GM21825 (cell line): Measurements from ENCODE around the gene SPTB.

Experiments used
- ATAC-seq: cut with Tn5 transposase; IDR thresholded peaks from one replicate; pipeline ENCODE4 v1.9.1; 2021; ENCODE audit warnings: mild to moderate bottlenecking, moderate library complexity; ENCODE audit not compliant: unreplicated experiment

SPTB gene

DNA sequence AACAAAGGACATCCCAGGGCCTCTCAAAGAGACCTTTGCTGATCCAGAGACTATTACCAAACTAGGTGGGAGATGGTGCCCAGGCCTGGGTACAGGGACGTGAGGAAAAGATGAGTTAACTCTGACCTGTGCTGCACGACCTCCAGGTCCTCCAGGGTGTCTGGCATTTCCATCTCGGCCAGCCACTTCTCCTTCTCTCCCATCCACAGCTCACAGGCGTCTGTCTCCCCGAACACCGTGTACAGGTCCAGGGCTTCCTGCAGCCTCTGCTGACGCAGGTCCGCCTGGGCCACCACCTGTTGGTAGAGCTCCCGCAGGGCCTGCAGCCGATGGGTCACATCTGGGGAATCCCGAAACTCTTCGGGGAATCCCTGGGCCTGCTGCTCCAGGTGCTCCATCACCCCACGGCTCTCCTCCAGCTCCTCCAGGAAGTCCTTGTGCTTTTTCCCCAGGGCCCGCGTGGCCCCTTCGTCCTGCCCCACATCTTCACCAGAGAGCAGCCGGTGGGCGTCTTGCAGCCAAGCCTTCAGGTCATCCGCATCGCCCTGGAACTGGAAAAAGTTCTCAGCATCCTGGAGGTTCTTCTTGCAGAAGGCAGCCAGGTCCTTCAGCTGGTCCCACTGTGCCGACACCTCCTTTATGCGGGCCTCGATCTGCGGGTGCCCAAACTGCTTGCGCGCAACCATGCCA is 86.7 kb downstream of the SPTB start:
- ATAC-seq = no peak

DNA sequence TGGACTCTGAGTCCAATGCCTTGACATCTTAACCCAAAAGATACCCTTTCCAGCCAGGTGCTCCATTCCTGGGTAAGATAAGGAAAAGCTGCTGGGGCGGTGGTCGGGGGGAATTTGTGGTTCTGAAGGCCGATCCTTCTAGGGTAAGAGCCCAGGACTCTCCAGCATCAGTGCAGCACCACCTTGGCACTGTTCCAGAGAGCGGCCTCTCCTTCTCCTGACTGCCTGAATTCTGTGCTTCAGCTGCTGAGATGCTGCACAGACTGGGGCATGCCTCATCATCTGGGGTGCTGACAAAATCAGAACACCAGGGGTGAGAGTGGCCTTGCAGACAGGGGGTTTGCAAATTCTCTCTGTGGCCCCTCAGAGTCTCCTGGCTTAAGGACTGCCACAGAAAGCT is 87.5 kb downstream of the SPTB start:
- no peak for ATAC-seq

DNA sequence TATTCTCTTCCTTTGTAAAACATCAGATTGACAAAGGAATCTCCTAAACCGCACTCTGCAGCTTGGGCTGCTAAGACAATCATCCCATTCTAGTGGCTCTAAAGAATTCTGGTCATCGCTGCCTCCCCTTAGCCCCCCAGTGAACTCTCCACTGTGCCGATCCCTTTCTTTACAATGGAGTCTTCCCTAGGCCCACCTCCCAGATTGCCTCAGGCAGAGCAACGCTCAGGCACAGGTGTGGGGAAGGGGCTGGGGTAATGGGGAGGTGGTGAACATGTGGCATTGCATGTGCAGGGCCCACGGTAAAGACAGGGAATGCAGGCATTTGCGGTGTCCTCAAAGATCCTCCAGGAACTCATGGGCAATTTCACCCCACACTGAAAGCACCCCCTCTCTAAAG is 89.2 kb downstream of the SPTB start:
- no peak for ATAC-seq

DNA sequence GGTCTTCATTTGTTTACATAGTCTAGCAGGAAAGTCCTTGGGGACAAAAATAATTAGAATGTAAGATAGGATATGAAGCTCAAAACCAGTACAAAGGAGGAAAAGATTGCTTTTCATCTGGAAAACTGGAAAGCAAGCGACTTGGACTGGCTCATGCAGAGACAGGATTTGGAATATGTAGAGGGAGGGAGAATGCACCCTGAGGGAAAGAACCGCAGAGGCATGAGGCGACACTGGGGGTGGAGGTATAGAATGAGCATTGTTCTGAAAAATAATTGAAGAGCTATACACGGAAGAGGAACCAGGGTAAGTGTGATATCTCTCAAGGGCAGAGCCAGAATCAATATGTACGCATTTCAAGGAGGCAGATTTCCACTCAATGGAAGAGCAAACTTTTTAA is 90.0 kb downstream of the SPTB start:
- ATAC-seq = no peak

DNA sequence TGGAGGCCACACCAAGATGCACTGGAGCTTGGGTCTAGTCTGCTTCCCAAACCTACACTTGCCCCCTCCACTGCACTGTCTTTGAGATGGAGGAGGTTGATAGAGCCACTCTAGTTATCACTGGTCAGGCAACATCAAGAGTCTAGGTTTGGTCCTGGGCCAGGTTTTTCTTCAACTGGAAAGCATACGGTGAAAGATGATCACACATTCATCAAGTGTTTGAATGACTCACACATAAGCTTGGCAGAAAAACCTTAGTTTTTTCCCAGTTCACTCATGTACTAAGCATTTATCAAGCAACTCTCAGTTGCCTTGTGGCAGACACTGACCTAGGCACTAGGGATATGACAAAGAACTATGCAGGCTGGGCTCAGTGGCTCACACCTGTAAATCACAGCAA is 91.0 kb downstream of the SPTB start:
- no peak for ATAC-seq

DNA sequence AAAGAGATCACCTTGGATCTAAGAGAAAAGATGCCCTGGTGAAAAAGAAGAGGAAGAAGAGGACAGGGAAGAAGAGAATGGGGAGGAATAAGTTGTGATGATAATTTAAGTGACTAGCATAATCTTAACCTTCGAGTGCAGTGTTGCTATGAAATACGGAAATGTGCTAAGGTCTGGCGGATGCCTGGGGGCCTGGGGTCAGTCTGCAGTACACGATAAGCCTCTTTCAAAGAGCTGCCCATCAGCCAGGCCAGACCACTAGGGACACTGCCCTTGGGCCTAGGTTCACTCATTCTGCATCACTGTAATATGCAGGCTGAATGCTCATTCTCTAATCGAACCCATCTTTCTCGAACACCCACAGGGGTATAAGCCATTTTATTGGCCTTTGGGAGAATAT is 92.1 kb downstream of the SPTB start:
- no peak for ATAC-seq

DNA sequence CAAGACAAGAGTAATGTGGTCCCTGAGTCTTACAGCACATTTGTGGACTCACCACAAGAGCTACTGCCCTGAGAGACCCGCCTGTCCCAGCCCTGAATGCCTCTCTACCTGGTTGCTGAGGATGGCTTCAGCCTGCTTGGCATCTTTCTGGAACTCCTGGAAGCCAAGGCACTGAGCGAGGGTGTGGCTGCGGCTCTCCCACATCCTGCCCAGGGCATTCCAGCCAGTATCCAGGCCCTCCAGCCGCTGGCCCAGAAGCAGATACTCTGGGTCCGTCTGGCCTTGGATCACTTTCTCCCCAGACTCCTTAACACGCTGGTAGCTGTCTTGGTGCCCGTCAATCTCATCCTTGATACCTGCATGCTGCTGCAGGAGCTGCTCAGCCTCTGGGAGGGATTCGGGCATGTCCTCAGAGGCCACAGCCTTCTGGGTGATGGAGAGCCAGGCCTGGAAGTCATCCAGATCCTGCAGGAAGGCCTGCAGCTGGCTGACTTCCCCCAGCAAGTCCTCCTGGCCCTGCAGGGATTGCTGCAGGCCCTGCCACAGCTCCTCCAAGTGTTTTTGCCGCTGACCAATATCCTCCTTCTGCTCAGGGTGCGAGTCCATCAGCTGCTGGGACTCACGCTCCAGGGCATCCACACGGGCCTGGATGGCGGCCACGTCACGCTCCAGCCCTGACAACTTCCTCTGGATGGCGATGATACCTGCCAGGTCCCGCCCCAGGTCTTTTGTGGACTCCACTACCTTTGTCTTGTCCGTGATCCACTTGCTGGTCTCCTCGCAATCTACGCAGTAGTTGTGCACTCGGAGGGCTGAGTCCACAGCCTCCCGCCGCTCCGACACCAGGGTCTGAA is 93.2 kb downstream of the SPTB start:
- no peak for ATAC-seq

DNA sequence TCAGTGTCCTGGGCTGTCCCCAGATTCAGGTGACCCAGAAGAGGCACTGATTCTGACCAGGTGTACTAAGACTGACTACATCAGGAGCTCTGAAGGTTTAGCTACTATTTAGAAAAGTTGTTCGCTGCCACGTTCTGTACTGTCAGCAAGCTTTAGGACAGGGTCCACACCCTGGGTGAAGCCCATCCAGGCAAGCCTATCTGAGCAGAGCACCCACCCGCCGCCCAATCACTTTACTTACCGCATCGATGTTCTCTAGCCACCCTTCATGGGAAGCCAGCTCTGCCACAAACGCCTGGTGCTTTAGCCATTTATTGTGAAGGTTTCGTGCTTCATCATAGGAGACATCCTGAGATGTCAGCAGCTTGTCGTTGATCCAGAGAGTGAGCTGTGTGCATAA is 95.7 kb downstream of the SPTB start:
- no peak for ATAC-seq

DNA sequence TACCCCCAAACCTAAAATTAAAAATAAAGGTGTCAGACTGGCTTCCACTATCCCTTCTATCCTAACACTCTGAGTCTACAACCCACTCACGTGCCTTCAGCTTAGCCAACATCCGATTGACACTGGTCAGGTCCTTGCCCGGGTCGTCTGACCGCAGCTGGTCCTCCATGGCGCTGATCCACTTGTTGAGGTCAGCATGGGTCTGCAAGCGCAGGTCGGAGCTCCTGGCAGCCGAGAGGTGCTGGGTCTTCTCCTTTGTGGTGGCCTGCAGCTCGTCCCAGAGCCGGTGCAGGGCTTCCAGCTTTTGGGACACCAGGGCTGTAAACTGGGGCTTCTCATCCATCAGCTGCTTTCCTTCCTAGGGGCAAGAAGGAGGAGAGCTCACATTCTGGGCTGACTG is 97.5 kb downstream of the SPTB start:
- ATAC-seq = no peak

DNA sequence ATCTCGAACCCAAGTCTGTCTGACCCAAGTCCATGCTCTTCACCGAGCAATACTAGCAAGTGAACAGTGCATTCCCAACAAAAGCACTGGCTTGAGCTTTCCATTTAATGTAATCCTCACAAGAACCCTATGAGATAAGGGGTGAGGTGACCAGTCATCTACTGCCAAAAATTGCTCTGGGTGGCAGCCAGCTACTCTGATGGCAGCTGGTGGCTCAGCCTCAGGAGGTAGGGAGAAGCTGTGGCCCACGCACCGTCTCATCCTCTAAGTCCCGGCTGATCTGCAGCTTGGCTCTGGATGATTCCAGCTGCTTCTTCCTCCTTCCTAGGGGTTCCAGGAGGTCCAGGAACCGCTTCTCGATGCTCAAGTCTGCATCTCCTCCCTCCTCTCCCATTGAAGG is 100.2 kb downstream of the SPTB start:
- ATAC-seq = no peak

DNA sequence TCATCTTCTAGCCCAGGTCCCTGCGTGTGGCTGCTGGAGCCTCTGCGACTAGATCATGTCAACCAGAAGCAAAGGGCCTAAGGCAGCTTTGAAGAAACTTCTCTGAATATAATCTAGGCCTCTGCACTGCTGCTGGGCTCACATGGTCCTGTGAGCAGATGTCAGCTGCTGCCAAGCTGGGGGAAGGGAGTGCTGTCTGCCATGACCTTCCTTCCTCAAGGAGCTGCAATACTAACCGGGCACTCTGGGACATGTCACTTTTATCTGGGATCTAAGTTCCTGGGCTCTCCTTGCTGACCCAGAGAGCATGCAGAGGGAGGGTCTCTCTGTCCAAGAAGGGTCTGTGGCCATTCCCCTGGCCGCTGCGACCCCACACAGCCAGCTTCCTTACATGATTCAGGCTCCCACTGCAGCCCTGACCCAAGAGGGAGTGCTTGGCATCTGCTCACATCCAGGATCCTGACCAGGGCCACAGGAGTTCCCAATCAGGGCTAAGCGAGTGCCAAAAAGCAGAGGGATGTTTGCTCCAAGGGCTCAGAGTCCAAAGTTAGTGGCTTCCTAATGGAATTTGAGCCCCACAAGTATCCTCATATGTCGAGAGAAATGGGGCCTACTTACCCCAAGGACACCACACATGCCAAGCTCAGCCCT is 101.5 kb downstream of the SPTB start:
- no peak for ATAC-seq

DNA sequence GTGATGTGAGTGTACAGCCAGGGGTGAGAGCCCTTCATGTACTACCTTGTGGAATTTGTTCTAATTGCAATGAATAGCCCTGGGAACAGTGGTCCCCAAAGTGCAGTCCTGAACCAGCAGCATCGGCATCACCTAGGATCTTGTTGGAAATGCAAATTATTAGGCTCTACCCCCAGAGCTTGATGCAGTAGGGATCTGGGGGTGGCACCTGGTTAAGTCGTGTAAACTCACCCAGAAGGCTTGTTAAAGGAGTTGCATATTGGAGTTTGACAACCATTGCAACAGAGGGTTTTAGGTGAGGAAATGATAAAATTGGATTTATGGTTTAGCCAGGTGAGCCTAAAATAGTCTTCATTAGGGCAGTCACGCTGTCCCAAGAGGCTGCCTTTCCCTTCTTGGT is 102.2 kb downstream of the SPTB start:
- ATAC-seq = no peak

DNA sequence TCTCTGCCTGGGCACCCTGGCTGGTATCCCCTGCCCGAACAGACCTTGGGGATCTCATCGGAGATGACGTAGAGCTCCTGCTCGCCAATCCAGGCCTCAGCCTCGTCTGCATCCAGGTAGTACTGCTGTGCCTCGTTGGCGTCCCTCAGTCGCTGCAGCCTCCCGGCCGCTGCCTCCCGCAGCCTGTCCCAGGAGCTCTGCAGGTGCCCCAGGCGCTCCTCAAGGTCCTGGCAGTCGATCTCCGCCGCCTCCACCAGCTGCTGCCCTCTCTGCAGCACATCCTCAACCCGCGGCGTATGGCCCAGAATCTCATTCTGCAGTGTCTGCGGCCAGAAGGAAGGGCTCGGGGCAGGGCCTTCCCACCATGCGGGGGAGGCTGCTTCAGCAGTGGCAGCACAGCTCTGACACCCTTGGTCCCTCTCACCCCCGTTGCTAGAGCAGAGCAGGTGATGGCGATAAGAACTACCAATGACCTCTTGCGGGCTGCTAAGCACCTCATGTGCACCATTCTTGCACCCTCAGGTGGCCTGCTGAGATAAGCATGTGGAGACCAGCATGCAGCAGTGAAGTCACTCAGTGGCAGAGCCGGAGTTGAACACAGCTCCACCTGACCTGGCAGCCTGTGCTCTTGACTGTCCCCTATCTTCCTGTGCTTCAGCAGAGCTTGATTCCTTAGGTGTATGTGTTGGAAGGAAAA is 104.5 kb downstream of the SPTB start:
- ATAC-seq = no peak

DNA sequence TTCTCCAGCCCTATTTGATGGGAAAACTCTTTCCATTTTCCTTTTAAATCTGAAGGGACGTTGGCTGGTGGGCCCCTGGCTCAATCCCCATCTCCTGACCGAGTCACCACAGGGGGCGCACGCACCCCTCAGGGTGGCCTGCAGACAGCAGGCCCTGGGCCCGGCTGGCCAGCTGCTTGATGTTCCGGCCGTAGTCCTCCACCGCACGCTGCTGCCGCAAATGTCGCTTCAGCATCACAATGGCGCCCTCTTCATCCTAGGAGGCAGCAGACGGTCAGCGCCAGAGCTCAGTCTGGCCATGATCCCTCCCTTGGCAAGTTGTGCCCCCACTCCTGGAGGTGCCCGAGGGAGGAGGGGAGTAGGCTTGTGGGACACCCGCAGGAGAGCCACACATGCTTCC is 105.4 kb downstream of the SPTB start:
- ATAC-seq = no peak

DNA sequence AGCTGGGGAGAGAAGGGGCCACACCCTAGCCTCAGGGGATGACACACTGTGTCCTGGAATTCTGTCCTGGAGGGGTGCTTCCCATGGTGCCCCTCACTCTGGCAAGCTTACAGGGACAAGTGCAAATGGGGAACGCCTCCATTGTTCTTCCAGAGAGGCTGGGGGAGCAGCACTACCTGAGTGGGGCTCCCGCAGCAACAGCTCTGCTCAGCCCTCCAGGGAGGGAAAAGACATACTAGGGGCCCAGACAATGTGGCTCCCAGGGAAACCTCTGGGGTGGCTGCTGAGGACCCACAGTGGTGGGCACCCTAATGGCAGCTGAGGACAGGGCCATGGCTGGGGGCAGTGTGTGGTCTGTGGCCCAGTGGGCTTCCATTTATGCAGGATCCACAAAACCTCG is 106.1 kb downstream of the SPTB start:
- no peak for ATAC-seq

DNA sequence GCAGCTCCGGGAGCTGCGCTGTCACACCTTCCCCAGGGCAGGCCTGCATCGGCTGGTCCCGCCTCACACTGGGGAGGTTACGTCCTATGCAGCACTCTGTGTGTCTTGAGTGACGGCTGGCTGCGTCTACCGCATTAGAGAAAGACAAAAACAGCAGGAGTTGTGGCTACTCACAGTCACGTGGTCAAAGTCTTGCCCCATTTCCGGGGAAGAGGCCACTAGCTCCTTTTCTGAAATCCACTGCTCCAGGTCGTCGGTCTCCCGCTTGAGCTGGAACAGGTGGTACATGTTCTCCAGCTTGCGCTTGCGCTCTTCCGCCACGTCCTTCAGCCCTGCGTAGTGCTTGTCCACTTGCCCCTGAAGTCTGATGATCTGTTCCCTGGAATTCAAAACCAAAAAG is 106.7 kb downstream of the SPTB start:
- ATAC-seq = no peak

DNA sequence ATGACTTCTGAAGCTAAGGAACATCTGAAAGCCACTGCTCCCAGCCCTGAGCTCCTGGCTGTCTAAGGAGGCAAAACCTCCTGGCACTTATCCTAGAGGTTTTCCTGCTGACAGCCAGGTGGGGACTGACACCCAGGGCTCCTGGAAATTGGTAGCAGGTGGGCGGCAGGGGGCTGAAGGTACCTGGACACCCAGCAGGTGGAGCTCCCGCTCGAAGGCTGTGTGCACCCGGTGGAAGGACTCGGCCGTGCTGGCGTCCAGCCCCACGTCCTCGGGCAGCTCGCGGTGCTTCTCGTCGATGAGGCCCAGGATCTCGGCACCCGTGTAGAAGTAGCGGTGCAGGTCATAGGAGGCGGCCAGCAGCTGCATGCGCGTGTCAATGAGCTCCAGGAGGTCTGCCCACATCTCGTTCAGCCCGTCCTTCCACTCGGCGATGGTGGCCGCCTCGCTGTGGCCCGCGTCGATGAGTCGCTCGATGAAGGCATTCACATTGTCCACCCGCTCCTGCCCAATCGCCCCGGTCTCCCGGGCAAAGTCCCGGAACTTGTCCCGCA is 107.2 kb downstream of the SPTB start:
- ATAC-seq = no peak

DNA sequence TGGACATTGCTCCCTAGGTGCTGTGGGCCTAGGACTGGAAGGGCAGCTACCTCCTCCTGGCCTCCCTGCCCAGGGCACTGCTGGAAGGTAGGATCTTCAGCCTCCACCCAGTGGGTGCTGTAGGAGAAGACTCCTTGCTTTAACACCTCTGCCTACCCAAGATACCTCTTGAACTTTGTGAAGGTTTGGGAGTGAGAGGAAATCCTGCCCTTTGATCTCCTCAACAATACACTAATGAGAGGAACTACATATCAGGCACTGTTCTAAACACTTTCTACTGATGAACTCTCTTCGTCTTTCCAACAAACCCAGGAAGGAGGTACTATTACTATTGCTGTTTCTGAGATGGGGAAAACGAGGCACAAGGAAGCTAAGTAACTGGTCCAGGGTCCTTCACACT is 108.5 kb downstream of the SPTB start:
- ATAC-seq = no peak

DNA sequence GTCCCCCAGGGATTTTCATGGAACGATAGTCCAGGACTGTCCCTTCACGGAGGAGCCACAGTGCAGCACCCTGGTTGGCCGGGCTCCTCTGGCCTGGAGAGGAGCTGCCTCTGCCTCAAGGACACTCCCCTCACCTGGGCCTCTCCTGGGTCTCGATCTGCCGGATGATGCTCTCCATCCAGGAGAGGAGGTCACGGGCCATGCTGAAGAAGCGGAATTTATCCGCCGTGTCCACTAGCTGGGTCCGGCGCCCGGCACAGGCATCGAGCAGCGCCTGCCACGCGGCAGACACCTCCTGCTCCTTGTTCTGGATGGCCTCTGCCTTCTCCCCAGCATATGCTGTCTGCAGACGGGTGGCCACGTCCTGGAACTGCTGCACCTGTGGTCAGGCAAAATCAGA is 109.0 kb downstream of the SPTB start:
- ATAC-seq = no peak

DNA sequence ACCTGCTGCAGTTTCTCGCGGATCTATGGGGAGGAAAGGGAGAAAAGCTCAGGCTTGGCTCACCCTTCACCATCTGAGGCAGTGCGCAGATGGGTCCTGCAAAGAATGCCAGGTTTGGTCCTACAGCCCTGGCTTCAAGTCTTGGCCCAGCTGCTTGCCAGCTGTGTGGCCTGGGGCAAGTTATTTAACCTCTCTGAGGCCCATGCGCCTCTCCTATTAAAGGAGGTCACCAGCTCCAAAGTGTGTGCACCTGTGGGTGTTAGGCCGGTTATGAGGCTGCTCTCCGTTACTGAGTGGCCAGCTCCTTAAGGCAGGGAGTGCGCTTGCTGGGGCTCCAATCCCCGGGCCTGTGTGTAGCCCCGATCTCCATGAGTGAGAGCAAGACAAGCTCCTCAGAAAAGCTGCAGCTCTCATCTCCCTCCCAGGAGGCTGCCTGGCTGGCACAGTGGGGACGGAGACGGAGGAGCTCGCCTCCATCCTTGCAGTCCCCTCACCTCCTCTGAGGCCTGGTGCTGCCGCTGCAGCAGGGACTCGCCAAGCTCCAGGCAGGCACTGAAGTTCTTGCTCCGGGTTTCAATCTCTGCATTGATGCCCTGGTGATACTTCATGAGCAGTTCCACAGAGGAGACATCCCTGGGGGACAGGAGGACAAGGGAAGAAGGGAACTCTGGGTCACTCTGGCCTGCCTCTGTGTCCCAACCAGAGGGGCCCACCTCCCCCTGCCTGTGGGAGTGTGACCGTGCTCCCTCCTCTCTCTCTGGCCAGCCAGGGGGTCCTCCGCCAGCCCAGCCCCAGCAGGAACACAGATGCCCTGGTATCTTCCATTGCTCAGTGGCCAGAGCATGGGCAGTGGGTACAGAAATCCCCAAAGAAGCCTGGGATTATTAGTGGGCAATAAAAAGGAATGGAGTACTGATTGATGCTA is 110.3 kb downstream of the SPTB start:
- ATAC-seq = no peak
